ENCODE results near the gene LSR.
A peak's percentile ranks its signal among the peaks of the same experiment; 100 is the strongest.

The LSR gene

DNA sequence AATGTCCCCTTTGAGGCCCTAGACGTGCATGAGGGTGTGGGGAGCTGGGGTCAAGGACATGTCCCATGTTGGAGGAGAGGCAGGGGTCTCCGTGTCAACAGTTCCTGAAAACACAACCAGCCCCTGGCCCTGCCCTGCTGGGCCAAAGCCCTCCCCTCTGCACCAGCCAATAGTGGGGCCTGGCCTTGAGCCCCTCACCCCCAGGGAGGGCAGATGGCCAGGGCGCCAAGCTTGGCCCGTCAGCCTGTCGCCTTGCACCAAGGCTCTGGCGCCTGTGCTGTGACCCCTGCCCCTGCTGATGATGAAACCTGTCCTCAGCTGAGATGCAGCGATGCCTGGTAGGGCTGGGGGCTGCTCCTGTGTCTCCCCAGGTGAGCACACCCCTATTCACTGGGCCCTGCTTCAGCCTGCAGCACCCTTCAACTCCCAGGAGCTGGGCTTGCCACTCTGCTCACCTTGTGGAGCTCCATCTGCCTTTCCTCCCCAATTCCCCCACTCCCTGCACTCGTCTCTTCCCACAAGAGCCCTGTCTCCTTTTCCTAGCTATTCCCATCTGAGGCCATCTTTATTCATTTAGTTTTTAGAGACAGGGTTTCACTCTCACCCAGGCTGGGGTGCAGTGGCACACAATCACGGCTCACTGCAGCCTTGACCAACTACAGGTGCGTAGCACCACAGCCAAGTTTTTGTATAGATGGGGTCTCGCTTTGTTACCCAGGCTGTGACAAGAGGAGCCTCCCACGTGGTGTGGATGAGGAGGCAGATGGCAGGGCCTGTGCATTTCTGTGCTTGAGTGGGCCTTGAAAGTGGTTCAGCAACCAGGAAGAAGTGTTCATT, 31.4 kb downstream of the LSR start:
- TF ChIP-seq SCRT2 (tag by site-specific recombination; IDR thresholded peaks at IDR 0.05) (peak; percentile 26; the same call in 1 of the 2 replicates), ZNF658 (tag by site-specific recombination; IDR thresholded peaks at IDR 0.05) (no peak), EGR2 (tag by site-specific recombination; IDR thresholded peaks at IDR 0.05; ENCODE audit: low read depth) (0 out of 2 replicates have a peak, but pooled peaks have one; percentile 24), SP2 (tag by site-specific recombination; IDR thresholded peaks at IDR 0.05) (0 out of 2 replicates have a peak, but pooled peaks have one; percentile 5), ZNF513 (tag by site-specific recombination; IDR thresholded peaks at IDR 0.05) (no peak), ZFHX2 (tag by site-specific recombination; conservative IDR thresholded peaks at IDR 0.05) (peak; percentile 28; the same call in 1 of the 2 replicates), ZBTB1 (tag by site-specific recombination; IDR thresholded peaks at IDR 0.05) (no peak)
- TF ChIP-seq, protein P1, sequence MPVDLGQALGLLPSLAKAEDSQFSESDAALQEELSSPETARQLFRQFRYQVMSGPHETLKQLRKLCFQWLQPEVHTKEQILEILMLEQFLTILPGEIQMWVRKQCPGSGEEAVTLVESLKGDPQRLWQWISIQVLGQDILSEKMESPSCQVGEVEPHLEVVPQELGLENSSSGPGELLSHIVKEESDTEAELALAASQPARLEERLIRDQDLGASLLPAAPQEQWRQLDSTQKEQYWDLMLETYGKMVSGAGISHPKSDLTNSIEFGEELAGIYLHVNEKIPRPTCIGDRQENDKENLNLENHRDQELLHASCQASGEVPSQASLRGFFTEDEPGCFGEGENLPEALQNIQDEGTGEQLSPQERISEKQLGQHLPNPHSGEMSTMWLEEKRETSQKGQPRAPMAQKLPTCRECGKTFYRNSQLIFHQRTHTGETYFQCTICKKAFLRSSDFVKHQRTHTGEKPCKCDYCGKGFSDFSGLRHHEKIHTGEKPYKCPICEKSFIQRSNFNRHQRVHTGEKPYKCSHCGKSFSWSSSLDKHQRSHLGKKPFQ (tag by site-specific recombination; IDR thresholded peaks at IDR 0.05) = no peak
- Histone ChIP-seq H3K36me3 (ENCODE audit: control insufficient read depth in 2 of 2, insufficient read depth in 1 of 2, low read length in 2 of 2) (peaks cover 27 to 39% of the 10 kb centered on the region in 2 experiments), H3K4me3 (ENCODE audit: low read depth, low read length) (no peak overlapping the region), H3K27ac (ENCODE audit: extremely low read depth, low read depth, low read length) (no peak overlapping the region), H3K4me1 (ENCODE audit: control insufficient read depth, insufficient read depth, low read length) (no peaks in the 10 kb centered on the region), H3K9me3 (ENCODE audit: control insufficient read depth, insufficient read depth, low read depth, low read length) (no peaks in the 10 kb centered on the region)
- ChIA-PET CTCF (interaction anchor here (1.0 to 3.6 kb wide), 2 partner anchors 10 to 213 kb away, joined by 4 to 21 read pairs; partner anchors contain the start of gene USF2), POLR2A (interaction anchor here (0.5 to 4.2 kb wide), 5 partner anchors 9 to 230 kb away, joined by 3 to 23 read pairs (median 5); no protein-coding TSS in a partner anchor)

DNA sequence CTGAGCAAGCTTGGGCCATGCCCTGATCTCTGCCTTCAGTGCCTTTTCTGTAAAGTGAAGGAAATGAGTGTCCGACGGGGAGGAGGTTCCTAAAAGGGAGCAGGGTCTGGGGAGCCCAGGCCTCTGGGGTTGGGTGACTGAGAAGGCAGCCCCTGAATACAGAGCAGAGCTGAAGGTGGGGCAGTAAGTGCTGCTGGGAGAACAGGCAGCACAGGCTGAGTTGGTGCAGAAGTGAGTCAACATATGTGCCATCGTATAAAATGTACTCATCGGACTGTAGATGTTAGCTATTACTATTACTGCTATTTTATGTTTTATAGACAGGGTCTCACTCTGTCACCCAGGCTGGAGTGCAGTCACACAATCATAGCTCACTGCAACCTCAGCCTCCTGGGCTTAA, 32.5 kb downstream of the LSR start:
- Histone ChIP-seq H3K4me3 (ENCODE audit: low read depth, low read length) (no peak overlapping the region), H3K36me3 (ENCODE audit: control insufficient read depth in 2 of 2, insufficient read depth in 1 of 2, low read length in 2 of 2) (peaks cover 16 to 28% of the 10 kb centered on the region in 2 experiments), H3K4me1 (ENCODE audit: control insufficient read depth, insufficient read depth, low read length) (no peaks in the 10 kb centered on the region), H3K9me3 (ENCODE audit: control insufficient read depth, insufficient read depth, low read depth, low read length) (no peaks in the 10 kb centered on the region), H3K27ac (ENCODE audit: extremely low read depth, low read depth, low read length) (no peak overlapping the region)
- ChIA-PET CTCF (interaction anchor here (0.6 to 3.6 kb wide), 4 partner anchors 11 to 406 kb away, joined by 4 to 21 read pairs (median 6); partner anchors contain the start of gene USF2), POLR2A (interaction anchor here (0.6 to 1.1 kb wide), 4 partner anchors 9 to 365 kb away, joined by 3 to 10 read pairs (median 4); no protein-coding TSS in a partner anchor)
- no peak for TF ChIP-seq ZXDB (tag by site-specific recombination; IDR thresholded peaks at IDR 0.05)

DNA sequence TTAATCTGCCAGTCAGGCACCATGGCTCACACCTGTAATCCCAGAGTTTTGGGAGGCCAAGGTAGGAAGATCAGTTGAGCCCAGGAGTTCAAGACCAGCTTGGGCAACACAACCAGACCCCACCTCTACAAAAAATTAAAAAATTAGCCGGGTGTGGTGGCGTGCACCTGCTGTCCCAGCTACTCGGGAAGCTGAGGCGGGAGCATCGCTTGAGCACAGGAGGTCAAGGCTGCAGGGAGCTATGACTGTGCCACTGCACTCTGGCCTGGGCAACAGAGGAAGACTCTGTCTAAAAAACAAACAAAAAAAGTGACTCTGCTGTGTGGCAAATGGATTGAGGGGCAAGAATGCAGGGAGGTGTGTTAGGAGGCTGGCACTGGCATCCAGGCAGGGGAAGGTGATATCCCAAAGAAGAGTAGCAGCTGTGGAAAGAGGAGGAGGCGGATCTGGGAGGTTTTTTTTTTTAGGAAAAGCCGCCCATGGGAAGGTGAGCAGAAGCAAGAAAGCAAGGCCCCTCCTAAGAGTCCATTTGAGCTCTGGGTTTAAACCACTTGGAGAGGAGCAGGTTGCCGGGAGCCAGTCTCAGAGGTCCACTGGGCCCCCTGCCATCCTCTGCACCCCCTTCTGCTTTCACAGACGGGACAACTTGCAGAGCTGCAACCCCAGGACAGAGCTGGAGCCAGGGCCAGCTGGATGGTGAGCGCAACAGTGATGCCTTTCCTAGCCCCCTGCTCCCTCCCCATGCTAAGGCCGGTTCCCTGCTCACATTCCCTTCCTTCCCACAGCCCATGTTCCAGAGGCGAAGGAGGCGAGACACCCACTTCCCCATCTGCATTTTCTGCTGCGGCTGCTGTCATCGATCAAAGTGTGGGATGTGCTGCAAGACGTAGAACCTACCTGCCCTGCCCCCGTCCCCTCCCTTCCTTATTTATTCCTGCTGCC, 35.6 kb downstream of the LSR start:
- CTCF ChIA-PET = interaction anchor here (0.5 to 3.7 kb wide), 7 partner anchors 9 to 551 kb away, joined by 3 to 17 read pairs (median 3); no protein-coding TSS in a partner anchor
- TF ChIP-seq, protein P2, sequence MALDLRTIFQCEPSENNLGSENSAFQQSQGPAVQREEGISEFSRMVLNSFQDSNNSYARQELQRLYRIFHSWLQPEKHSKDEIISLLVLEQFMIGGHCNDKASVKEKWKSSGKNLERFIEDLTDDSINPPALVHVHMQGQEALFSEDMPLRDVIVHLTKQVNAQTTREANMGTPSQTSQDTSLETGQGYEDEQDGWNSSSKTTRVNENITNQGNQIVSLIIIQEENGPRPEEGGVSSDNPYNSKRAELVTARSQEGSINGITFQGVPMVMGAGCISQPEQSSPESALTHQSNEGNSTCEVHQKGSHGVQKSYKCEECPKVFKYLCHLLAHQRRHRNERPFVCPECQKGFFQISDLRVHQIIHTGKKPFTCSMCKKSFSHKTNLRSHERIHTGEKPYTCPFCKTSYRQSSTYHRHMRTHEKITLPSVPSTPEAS (tag by site-specific recombination; IDR thresholded peaks at IDR 0.05) = no peak
- TF ChIP-seq ZNF704 (tag by site-specific recombination; IDR thresholded peaks at IDR 0.05) (no peak), HOXD13 (CRISPR knock-in tag; IDR thresholded peaks at IDR 0.05; ENCODE audit: borderline replicate concordance) (no peak), ZNF341 (tag by site-specific recombination; IDR thresholded peaks at IDR 0.05; ENCODE audit: low read depth) (0 out of 2 replicates have a peak, but pooled peaks have one; percentile 14), ZNF423 (tag by site-specific recombination; IDR thresholded peaks at IDR 0.05) (no peak), PRDM1 (tag by site-specific recombination; IDR thresholded peaks at IDR 0.05) (no peak), HOXC10 (CRISPR knock-in tag; IDR thresholded peaks at IDR 0.05) (no peak), ZNF146 (tag by site-specific recombination; IDR thresholded peaks at IDR 0.05) (no peak), ZNF830 (tag by site-specific recombination; IDR thresholded peaks at IDR 0.05; ENCODE audit: low read depth) (no peak)
- TF ChIP-seq, protein P3, sequence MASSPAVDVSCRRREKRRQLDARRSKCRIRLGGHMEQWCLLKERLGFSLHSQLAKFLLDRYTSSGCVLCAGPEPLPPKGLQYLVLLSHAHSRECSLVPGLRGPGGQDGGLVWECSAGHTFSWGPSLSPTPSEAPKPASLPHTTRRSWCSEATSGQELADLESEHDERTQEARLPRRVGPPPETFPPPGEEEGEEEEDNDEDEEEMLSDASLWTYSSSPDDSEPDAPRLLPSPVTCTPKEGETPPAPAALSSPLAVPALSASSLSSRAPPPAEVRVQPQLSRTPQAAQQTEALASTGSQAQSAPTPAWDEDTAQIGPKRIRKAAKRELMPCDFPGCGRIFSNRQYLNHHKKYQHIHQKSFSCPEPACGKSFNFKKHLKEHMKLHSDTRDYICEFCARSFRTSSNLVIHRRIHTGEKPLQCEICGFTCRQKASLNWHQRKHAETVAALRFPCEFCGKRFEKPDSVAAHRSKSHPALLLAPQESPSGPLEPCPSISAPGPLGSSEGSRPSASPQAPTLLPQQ (tag by site-specific recombination; IDR thresholded peaks at IDR 0.05) = no peak

More for the DNA sequence above, 35.6 kb downstream of the LSR start:
- Histone ChIP-seq H3K9me3 (ENCODE audit: control insufficient read depth, insufficient read depth, low read depth, low read length) (no peaks in the 10 kb centered on the region), H3K27ac (ENCODE audit: extremely low read depth, low read depth, low read length) (no peak overlapping the region), H3K4me1 (ENCODE audit: control insufficient read depth, insufficient read depth, low read length) (peaks cover 5% of the 10 kb centered on the region), H3K36me3 (ENCODE audit: control insufficient read depth in 2 of 2, insufficient read depth in 1 of 2, low read length in 2 of 2) (no peaks in the 10 kb centered on the region), H3K4me3 (ENCODE audit: low read depth, low read length) (no peak overlapping the region)
- POLR2A ChIA-PET = interaction anchor here (0.6 kb wide), 1 partner anchor 72 kb away, joined by 6 read pairs; no protein-coding TSS in a partner anchor
